22Rv1 (cell line): ENCODE data around the gene PMM2.

Experiments
- ZFX ChIP-seq: fragments of 450-650 bp; IDR thresholded peaks from 2 replicates; pipeline ENCODE4 v1.6.1; 2017; ENCODE audit warnings: antibody characterized with exemption, borderline replicate concordance
- TF ChIP-seq, protein P1 (sequence below): fragments of 450-650 bp; IDR thresholded peaks from 2 replicates; pipeline ENCODE4 v1.5.1; 2017; ENCODE audit warnings: mild to moderate bottlenecking

DNA sequence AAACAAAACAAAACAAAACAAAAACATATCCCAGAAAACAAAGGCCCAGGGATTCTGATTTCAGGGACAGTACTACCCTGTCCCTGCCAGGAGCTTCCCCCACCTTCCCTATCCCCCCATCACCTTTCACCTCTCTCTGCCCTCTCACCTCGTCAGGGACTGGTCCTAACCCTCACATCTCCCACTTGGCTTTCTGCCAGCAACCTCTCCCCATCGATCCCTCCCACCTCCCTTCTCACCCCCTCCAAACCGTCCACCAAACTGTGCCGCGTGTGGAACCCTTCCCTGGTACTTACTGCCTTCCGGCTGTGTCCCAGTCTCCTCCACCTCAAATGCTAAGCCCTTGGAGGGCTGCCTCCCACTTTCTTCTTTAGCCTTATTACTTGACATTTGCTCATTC lies 36.6 kb upstream of the PMM2 start:
- TF ChIP-seq, protein P1, sequence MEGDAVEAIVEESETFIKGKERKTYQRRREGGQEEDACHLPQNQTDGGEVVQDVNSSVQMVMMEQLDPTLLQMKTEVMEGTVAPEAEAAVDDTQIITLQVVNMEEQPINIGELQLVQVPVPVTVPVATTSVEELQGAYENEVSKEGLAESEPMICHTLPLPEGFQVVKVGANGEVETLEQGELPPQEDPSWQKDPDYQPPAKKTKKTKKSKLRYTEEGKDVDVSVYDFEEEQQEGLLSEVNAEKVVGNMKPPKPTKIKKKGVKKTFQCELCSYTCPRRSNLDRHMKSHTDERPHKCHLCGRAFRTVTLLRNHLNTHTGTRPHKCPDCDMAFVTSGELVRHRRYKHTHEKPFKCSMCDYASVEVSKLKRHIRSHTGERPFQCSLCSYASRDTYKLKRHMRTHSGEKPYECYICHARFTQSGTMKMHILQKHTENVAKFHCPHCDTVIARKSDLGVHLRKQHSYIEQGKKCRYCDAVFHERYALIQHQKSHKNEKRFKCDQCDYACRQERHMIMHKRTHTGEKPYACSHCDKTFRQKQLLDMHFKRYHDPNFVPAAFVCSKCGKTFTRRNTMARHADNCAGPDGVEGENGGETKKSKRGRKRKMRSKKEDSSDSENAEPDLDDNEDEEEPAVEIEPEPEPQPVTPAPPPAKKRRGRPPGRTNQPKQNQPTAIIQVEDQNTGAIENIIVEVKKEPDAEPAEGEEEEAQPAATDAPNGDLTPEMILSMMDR, result no peak
- TF ChIP-seq ZFX, result no peak
